ENCODE results near the gene ZBTB40.
A peak's percentile ranks its signal among the peaks of the same experiment; 100 is the strongest.

GRCh38 chr1:22454476-22455056 is 2.9 kb downstream of the ZBTB40 start:
- TF ChIP-seq CTCF (IDR thresholded peaks at IDR 0.05) (no peak), POLR2A (IDR thresholded peaks at IDR 0.05) (peak in 1 of 3 donors; percentile 36)
